HG03342 (cell line): ENCODE results near the gene OCIAD1.
"Not testable (repeated sequence)": the region's sequence is repeated elsewhere in the genome, so short reads cannot be mapped to it uniquely, and the experiment has no call there.

Experiments
- ATAC-seq: cut with Tn5 transposase; IDR thresholded peaks from one replicate; pipeline ENCODE4 v1.9.1; 2021; ENCODE audit warnings: mild to moderate bottlenecking, moderate library complexity; ENCODE audit not compliant: unreplicated experiment

OCIAD1 gene

GRCh38 chr4:48816297-48816696 lies 14.6 kb upstream of the OCIAD1 start:
- ATAC-seq = not testable (repeated sequence)

DNA sequence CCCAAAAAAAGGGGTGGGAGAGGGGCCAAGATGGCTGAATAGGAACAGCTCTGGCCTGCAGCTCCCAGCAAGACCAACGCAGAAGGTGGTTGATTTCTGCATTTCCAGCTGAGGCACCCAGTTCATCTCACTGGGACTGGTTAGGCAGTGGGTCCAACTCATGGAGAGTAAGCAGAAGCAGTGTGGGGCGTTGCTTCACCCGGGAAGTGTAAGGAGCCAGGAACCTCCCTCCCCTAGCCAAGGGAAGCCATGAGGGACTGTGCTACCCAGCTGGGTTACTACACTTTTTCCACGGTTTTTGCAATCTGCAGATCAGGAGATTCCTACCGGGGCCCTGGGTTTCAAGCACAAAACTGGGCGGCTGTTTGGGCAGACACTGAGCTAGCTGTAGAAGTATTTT lies 13.9 kb upstream of the OCIAD1 start:
- no peak for ATAC-seq

GRCh38 chr4:48821431-48821830 lies 9.5 kb upstream of the OCIAD1 start:
- not testable (repeated sequence) for ATAC-seq

- no peak for ATAC-seq
These were observed 3.3 kb upstream of the OCIAD1 start for GRCh38 chr4:48827622-48828021.

DNA sequence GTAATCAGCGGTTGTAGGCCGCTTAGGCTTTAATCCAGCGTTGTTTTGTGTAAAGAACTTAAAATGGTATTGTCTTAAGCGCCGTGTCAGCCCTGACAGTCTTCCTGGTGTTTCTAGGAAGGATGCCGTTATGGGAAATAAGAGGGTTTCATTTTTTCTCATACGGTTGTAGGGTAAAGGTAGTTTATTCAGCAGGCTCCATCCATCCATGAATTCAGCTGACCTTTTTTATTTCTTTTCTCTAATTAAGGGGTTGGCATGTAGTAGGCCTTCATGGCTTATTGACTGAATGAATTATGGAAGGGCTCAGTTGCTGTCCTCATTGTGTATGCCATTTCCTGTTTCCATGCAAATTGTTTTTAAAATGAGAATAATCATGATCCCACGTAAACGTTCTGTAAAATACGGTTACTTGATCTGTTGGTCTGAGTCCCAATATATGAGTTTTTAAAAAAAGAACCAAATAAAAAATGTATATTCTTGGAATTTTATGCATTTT lies 693 bp downstream of the OCIAD1 start:
- ATAC-seq = no peak

DNA sequence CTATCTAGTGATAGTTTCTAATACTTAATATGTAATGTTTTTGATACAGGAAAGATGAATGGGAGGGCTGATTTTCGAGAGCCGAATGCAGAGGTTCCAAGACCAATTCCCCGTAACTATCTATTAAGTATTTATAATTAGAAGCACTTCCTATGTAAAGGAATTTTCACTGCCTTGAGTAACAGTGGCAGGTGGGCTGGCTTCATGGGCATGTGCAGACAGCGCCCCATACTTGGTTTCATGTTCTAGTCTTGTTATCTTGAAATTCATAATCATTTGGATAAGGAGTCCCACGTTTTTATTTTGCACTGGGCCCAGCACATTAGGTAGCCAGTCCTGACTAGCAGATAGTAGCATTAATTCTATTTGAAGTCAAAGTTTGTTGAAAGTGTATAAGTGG lies 1.7 kb downstream of the OCIAD1 start:
- ATAC-seq = no peak

DNA sequence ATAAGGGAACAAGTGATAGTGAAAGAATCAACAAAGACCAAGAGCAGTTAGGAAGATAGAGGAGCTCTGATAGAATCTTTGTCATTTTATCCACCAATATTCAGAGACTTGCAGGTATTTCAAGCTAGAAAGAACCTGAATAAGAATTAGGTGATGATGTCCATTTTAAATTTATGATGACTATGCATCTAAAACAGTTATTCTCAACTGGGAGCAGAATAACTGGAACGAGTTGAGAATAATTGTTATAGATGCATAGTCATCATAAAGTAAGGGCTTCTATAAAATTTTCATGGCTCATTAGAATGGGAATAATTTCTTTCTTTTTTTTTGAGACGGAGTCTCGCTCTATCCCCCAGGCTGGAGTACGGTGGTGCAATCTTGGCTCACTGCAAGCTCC lies 5.8 kb downstream of the OCIAD1 start:
- ATAC-seq = no peak

GRCh38 chr4:48841045-48841827 lies 10.3 kb downstream of the OCIAD1 start:
- ATAC-seq = no peak

- no peak for ATAC-seq
These were observed 14.0 kb downstream of the OCIAD1 start for GRCh38 chr4:48844843-48845242.

GRCh38 chr4:48848799-48849198 lies 17.9 kb downstream of the OCIAD1 start:
- ATAC-seq = not testable (repeated sequence)

- ATAC-seq = no peak
These were observed 20.8 kb downstream of the OCIAD1 start for GRCh38 chr4:48851651-48852050.

- ATAC-seq = no peak
These were observed 22.9 kb downstream of the OCIAD1 start for GRCh38 chr4:48853604-48854394.

- no peak for ATAC-seq
These were observed 23.5 kb downstream of the OCIAD1 start for GRCh38 chr4:48854395-48854683.

DNA sequence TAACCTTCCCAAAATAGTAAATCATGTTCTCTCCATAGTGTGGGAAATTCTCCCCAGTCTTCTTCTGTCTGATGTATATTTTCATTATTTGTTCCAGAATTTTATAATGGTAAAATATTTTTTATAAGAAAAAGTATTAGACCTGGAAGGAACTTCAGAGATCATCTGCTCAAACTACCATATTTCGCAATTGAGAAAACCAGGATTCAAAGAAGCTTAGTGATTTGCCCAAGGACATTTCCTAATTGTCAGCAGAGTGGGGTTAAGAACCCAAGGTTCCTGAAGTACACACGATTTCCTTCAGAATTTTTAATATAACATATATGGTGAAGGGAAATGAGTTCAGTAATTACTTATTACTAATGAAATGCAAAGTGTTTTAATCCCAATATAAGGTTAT lies 24.1 kb downstream of the OCIAD1 start:
- ATAC-seq = no peak

- no peak for ATAC-seq
These were observed 27.2 kb downstream of the OCIAD1 start for GRCh38 chr4:48858130-48858529.

DNA sequence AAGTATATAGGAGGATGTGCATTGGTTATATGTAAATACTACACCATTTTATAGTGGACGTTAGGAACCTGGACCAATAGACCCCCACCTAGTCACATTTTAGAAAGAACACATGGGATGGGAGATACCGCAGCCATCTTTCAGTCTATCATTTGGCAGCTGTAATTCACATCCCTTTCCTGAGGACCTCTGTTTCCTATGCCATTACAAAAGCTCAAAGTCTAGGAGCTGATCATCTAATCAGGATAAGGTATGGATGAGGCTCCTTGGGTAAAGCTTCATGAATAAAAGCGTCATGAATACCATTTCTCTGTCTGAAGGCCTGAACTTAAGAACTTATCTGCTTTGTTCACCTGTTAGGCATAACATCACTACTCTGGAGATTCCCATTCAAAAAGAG lies 31.1 kb downstream of the OCIAD1 start:
- ATAC-seq = no peak

DNA sequence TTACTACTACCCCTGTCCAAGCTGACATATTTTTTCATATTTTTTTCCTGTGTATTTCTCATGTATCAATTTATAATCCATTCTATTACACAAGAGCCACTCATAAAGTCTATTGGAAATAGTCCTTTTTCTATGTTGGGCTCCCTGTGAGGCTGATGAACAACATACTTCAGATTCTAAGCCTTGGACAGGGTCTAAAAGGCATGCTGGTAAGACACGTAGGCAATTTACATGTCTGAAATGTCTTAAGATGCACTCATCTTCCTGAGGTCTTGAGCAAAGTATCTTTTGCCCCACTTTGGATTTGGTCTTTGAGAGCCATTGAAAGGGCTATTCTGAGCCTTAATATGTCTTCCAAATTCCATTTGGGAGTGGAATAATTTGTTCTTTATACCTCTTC lies 31.8 kb downstream of the OCIAD1 start:
- ATAC-seq = no peak

- ATAC-seq = no peak
These were observed 32.8 kb downstream of the OCIAD1 start for GRCh38 chr4:48863728-48864127.

- ATAC-seq = not testable (repeated sequence)
These were observed 33.8 kb downstream of the OCIAD1 start for GRCh38 chr4:48864696-48865095.

DNA sequence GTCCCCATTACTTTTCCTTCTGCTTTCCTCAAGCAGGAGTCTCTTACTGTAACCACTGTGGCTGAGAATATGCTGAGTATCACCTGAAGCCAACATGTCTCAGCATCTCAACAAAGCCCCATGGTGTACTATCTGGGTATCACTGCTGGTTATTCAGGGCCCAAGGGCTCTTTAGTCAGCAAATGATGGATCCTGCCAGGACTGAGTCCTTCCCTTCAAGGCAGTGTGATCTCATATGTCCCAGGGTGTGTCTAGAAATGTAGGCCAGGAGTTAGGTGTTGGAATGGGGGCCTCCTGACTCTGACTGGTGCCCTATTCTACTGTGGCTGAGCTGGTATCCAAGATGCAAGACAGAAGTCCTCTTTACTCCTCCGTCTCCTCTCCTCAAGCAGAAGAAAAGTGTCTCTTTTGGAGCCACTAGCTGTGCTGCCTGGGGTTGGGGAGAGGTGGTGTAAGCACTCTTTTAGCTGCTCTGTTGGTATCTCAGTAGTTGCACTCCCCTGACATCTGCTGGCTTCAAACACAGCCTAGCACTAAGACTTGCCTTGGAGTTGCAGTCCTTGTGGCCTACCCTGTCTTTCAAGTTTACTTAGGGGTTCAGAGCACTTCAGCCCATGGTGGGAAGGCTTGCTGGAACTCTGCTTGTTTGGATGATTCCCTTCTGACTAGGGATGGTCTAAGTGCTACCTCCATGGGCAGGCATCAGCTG lies 47.1 kb downstream of the OCIAD1 start:
- ATAC-seq = no peak

- ATAC-seq = no peak
These were observed 48.9 kb downstream of the OCIAD1 start for GRCh38 chr4:48879561-48880442.
